ENCODE data around the gene UMODL1. TPM values are rescaled to one million over a fixed set of nuclear protein-coding genes. Genes with fewer than 3 reads are reported as not detected.
"Not testable (repeated sequence)": the region's sequence is repeated elsewhere in the genome, so short reads cannot be mapped to it uniquely, and the experiment has no call there.

Gene UMODL1
- total and polyA plus RNA-seq, 3 experiments from 2014 or later, result 0.07 TPM; not detected in 2

GRCh38 chr21:42172596-42173483 is 101.7 kb downstream of the UMODL1 start:
- DNase-seq, result no peak
- Histone ChIP-seq H3K27ac (ENCODE audit: low read depth, low read length) (no peak overlapping the region), H3K9me3 (ENCODE audit: low read length) (no peaks in the 10 kb centered on the region), H3K4me3 (ENCODE audit: low read length) (no peak overlapping the region), H3K36me3 (ENCODE audit: insufficient read depth, low read length) (no peaks in the 10 kb centered on the region), H3K4me1 (ENCODE audit: insufficient read depth, low read length) (no peaks in the 10 kb centered on the region), H3K27me3 (ENCODE audit: insufficient read depth, low read length, poor library complexity, severe bottlenecking) (no peaks in the 10 kb centered on the region)
- Mint-ChIP-seq H3K9me3 (no peaks in the 10 kb centered on the region), H3K4me3 (no peak overlapping the region), H3K27me3 (no peaks in the 10 kb centered on the region), H3K27ac (no peak overlapping the region), H3K36me3 (no peaks in the 10 kb centered on the region), H3K4me1 (peaks cover 0 to 5% (median 0%) of the 10 kb centered on the region in 3 donors)
- POLR2A ChIA-PET, result no interaction called here
- CTCF ChIA-PET, result interaction anchor here (1.6 to 3.8 kb wide), 2 partner anchors 86 to 88 kb away, joined by 4 to 12 read pairs; no protein-coding TSS in a partner anchor

- DNase-seq, result no peak
- ChIA-PET CTCF (interaction anchor here (3.8 kb wide), 1 partner anchor 85 kb away, joined by 12 read pairs; no protein-coding TSS in a partner anchor), POLR2A (no interaction called here)
- Mint-ChIP-seq H3K36me3 (no peaks in the 10 kb centered on the region), H3K27me3 (peaks cover 0 to under 1% of the 10 kb centered on the region in 2 donors), H3K27ac (no peak overlapping the region), H3K4me3 (no peak overlapping the region), H3K4me1 (peaks cover 0 to 5% (median 0%) of the 10 kb centered on the region in 3 donors), H3K9me3 (no peaks in the 10 kb centered on the region)
- Histone ChIP-seq H3K27me3 (ENCODE audit: insufficient read depth, low read length, poor library complexity, severe bottlenecking) (no peaks in the 10 kb centered on the region), H3K36me3 (ENCODE audit: insufficient read depth, low read length) (no peaks in the 10 kb centered on the region), H3K4me1 (ENCODE audit: insufficient read depth, low read length) (no peaks in the 10 kb centered on the region), H3K4me3 (ENCODE audit: low read length) (no peak overlapping the region), H3K9me3 (ENCODE audit: low read length) (no peaks in the 10 kb centered on the region), H3K27ac (ENCODE audit: low read depth, low read length) (no peak overlapping the region)
Observed at GRCh38 chr21:42174173-42174572, 103.1 kb downstream of the UMODL1 start.

GRCh38 chr21:42175110-42175710 is 104.1 kb downstream of the UMODL1 start:
- Mint-ChIP-seq H3K9me3 (no peaks in the 10 kb centered on the region), H3K27me3 (peaks cover 0 to 2% of the 10 kb centered on the region in 2 donors), H3K27ac (peak overlapping the region in 1 of 8 donors; percentile 58), H3K4me3 (no peak overlapping the region), H3K4me1 (peaks cover 0 to under 1% (median 0%) of the 10 kb centered on the region in 3 donors), H3K36me3 (no peaks in the 10 kb centered on the region)
- Histone ChIP-seq H3K27ac (ENCODE audit: low read depth, low read length) (no peak overlapping the region), H3K4me3 (ENCODE audit: low read length) (no peak overlapping the region), H3K4me1 (ENCODE audit: insufficient read depth, low read length) (no peaks in the 10 kb centered on the region), H3K27me3 (ENCODE audit: insufficient read depth, low read length, poor library complexity, severe bottlenecking) (no peaks in the 10 kb centered on the region), H3K9me3 (ENCODE audit: low read length) (no peaks in the 10 kb centered on the region), H3K36me3 (ENCODE audit: insufficient read depth, low read length) (no peaks in the 10 kb centered on the region)
- POLR2A ChIA-PET, result no interaction called here
- CTCF ChIA-PET, result interaction anchor here (3.8 kb wide), 1 partner anchor 84 kb away, joined by 12 read pairs; no protein-coding TSS in a partner anchor
- DNase-seq, result no peak

DNA sequence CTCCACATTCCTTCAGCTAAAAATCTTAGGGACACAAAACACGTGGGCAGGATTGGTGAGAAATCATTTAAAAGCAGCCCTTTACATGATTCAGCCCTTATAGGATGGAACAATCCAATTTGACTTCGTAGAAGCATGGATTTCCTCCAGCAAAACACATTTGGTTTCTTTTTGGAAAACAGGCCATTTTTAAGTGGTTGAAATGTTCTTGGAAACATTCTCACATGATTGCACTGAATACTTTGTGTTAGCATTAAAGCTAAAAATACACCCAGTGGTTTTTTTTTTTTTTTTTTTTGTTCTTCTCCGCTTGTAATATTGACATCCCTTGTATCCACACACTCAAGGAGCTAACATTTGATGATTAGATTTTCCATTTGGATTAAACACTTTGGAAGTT is 105.7 kb downstream of the UMODL1 start:
- Mint-ChIP-seq H3K27ac (no peak overlapping the region), H3K36me3 (no peaks in the 10 kb centered on the region), H3K9me3 (no peaks in the 10 kb centered on the region), H3K4me1 (no peaks in the 10 kb centered on the region), H3K27me3 (peaks cover 0 to 2% of the 10 kb centered on the region in 2 donors), H3K4me3 (no peak overlapping the region)
- ChIA-PET POLR2A (no interaction called here), CTCF (interaction anchor here (1.5 kb wide), 1 partner anchor 82 kb away, joined by 3 read pairs; no protein-coding TSS in a partner anchor)
- H3K27me3 ChIP-seq (ENCODE audit: insufficient read depth, low read length, poor library complexity, severe bottlenecking), result no peaks in the 10 kb centered on the region
- no peaks in the 10 kb centered on the region for H3K4me1 ChIP-seq (ENCODE audit: insufficient read depth, low read length)
- H3K36me3 ChIP-seq (ENCODE audit: insufficient read depth, low read length), result no peaks in the 10 kb centered on the region
- no peaks in the 10 kb centered on the region for H3K9me3 ChIP-seq (ENCODE audit: low read length)
- DNase-seq, result no peak
- no peak overlapping the region for H3K4me3 ChIP-seq (ENCODE audit: low read length)
- H3K27ac ChIP-seq (ENCODE audit: low read depth, low read length), result no peak overlapping the region

GRCh38 chr21:42179316-42179715 is 108.2 kb downstream of the UMODL1 start:
- DNase-seq, result no peak
- POLR2A ChIA-PET, result no interaction called here
- H3K27ac Mint-ChIP-seq, result no peak overlapping the region

GRCh38 chr21:42180001-42180400 is 108.9 kb downstream of the UMODL1 start:
- H3K9me3 ChIP-seq (ENCODE audit: low read length); DNase-seq; H3K27me3 ChIP-seq (ENCODE audit: insufficient read depth, low read length, poor library complexity, severe bottlenecking); H3K4me3 ChIP-seq (ENCODE audit: low read length); H3K4me1 Mint-ChIP-seq; POLR2A ChIA-PET; H3K36me3 Mint-ChIP-seq; H3K9me3 Mint-ChIP-seq; H3K27ac ChIP-seq (ENCODE audit: low read depth, low read length); H3K27ac Mint-ChIP-seq; H3K4me3 Mint-ChIP-seq; H3K27me3 Mint-ChIP-seq; H3K36me3 ChIP-seq (ENCODE audit: insufficient read depth, low read length): not testable (repeated sequence)
- CTCF ChIA-PET, result interaction anchor here (0.9 kb wide), 1 partner anchor 13 kb away, joined by 3 read pairs; no protein-coding TSS in a partner anchor
- peaks cover 17% of the 10 kb centered on the region for H3K4me1 ChIP-seq (ENCODE audit: insufficient read depth, low read length)

More at GRCh38 chr21:42179316-42179715, 108.2 kb downstream of the UMODL1 start:
- H3K27me3 ChIP-seq (ENCODE audit: insufficient read depth, low read length, poor library complexity, severe bottlenecking), result no peaks in the 10 kb centered on the region
- H3K36me3 ChIP-seq (ENCODE audit: insufficient read depth, low read length), result no peaks in the 10 kb centered on the region
- Mint-ChIP-seq H3K4me3 (no peak overlapping the region), H3K9me3 (no peaks in the 10 kb centered on the region), H3K27me3 (peaks cover 0 to 2% of the 10 kb centered on the region in 2 donors), H3K4me1 (no peaks in the 10 kb centered on the region), H3K36me3 (no peaks in the 10 kb centered on the region)
- H3K9me3 ChIP-seq (ENCODE audit: low read length), result no peaks in the 10 kb centered on the region
- no peak overlapping the region for H3K27ac ChIP-seq (ENCODE audit: low read depth, low read length)
- CTCF ChIA-PET, result interaction anchor here (0.9 kb wide), 1 partner anchor 14 kb away, joined by 3 read pairs; no protein-coding TSS in a partner anchor
- no peak overlapping the region for H3K4me3 ChIP-seq (ENCODE audit: low read length)
- H3K4me1 ChIP-seq (ENCODE audit: insufficient read depth, low read length), result peaks cover 11% of the 10 kb centered on the region

GRCh38 chr21:42182713-42183371 is 111.7 kb downstream of the UMODL1 start:
- no peak overlapping the region for H3K27ac ChIP-seq (ENCODE audit: low read depth, low read length)
- H3K36me3 Mint-ChIP-seq, result peaks cover 0 to 4% (median 0%) of the 10 kb centered on the region in 3 donors
- peaks cover 0 to 2% of the 10 kb centered on the region in 2 donors for H3K27me3 Mint-ChIP-seq
- no peaks in the 10 kb centered on the region for H3K36me3 ChIP-seq (ENCODE audit: insufficient read depth, low read length)
- H3K9me3 Mint-ChIP-seq, result no peaks in the 10 kb centered on the region
- POLR2A ChIA-PET, result no interaction called here
- no peaks in the 10 kb centered on the region for H3K27me3 ChIP-seq (ENCODE audit: insufficient read depth, low read length, poor library complexity, severe bottlenecking)
- H3K4me1 ChIP-seq (ENCODE audit: insufficient read depth, low read length), result peaks cover 43% of the 10 kb centered on the region
- no peak for DNase-seq
- H3K4me3 Mint-ChIP-seq, result no peak overlapping the region
- H3K4me1 Mint-ChIP-seq, result peaks cover 26 to 27% (median 27%) of the 10 kb centered on the region in 3 donors
- peaks cover 3% of the 10 kb centered on the region for H3K9me3 ChIP-seq (ENCODE audit: low read length)
- H3K4me3 ChIP-seq (ENCODE audit: low read length), result no peak overlapping the region
- CTCF ChIA-PET, result interaction anchor here (1.2 kb wide), 1 partner anchor 38 kb away, joined by 3 read pairs; no protein-coding TSS in a partner anchor
- peak overlapping the region in 1 of 8 donors; percentile 79 for H3K27ac Mint-ChIP-seq
